ENCODE measurements around the gene PAQR7.

DNA sequence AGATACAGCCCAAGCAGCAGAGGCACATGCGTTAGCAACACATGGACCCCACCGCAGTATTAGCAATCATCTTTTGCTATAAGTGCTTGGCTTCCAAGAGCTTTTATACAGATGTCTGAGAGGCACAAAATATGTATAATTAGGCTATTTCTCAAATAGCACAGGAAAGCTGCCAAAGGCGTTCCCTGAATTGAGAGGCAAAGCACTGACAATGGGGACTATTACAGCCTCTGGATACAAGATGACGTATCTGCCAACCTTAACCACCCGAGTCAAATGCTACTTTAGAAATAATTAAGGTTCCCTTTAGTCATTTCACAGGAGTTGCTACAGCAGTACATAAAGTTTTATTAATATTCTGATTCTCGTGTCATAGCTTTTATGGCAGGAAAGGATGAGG, 24.3 kb upstream of the PAQR7 start:
- no peak for TF ChIP-seq POLR2AphosphoS5 (IDR thresholded peaks at IDR 0.05)
- TF ChIP-seq, protein P1, sequence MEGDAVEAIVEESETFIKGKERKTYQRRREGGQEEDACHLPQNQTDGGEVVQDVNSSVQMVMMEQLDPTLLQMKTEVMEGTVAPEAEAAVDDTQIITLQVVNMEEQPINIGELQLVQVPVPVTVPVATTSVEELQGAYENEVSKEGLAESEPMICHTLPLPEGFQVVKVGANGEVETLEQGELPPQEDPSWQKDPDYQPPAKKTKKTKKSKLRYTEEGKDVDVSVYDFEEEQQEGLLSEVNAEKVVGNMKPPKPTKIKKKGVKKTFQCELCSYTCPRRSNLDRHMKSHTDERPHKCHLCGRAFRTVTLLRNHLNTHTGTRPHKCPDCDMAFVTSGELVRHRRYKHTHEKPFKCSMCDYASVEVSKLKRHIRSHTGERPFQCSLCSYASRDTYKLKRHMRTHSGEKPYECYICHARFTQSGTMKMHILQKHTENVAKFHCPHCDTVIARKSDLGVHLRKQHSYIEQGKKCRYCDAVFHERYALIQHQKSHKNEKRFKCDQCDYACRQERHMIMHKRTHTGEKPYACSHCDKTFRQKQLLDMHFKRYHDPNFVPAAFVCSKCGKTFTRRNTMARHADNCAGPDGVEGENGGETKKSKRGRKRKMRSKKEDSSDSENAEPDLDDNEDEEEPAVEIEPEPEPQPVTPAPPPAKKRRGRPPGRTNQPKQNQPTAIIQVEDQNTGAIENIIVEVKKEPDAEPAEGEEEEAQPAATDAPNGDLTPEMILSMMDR (IDR thresholded peaks at IDR 0.05; ENCODE audit: poor library complexity, severe bottlenecking), result no peak
